Fibroblast of mammary gland (primary cell): ENCODE results near the gene NSFL1C.
A peak's percentile ranks its signal among the peaks of the same experiment; 100 is the strongest.

ENCODE experiments used
- DNase-seq: peaks from one replicate; pipeline ENCODE4 v3.0.0-alpha.2; 2010; ENCODE audit warnings: low read depth
- H3K4me3 ChIP-seq: 2 replicates; pipeline ENCODE4 v1.5.1; 2011; ENCODE audit warnings: low read depth, mild to moderate bottlenecking, low read length, moderate library complexity; ENCODE audit not compliant: control insufficient read depth
- TF ChIP-seq, protein P1 (sequence below): conservative IDR thresholded peaks from 2 replicates; pipeline ENCODE4 v1.5.1; 2011; ENCODE audit warnings: low read depth, low read length, inconsistent platforms; ENCODE audit not compliant: control insufficient read depth, insufficient read depth

NSFL1C gene

DNA sequence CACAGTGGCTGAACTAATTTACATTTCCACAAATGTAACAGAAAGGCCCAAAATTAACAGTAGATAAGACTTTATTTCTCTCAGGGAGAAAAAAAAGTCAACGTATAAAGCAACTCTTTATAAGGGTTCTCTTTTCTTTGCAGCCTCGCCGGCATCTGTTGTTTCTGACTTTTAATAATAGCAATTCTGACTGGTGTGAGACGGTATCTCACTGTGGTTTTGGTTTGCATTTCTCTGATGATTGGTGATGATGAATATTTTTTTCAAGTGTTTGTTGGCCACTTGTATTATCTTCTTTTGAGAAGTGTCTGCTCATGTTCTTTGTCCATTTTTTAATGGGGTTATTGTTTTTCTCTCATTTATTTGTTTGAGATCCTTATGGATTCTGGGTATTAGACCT is 46.6 kb downstream of the NSFL1C start:
- TF ChIP-seq, protein P1, sequence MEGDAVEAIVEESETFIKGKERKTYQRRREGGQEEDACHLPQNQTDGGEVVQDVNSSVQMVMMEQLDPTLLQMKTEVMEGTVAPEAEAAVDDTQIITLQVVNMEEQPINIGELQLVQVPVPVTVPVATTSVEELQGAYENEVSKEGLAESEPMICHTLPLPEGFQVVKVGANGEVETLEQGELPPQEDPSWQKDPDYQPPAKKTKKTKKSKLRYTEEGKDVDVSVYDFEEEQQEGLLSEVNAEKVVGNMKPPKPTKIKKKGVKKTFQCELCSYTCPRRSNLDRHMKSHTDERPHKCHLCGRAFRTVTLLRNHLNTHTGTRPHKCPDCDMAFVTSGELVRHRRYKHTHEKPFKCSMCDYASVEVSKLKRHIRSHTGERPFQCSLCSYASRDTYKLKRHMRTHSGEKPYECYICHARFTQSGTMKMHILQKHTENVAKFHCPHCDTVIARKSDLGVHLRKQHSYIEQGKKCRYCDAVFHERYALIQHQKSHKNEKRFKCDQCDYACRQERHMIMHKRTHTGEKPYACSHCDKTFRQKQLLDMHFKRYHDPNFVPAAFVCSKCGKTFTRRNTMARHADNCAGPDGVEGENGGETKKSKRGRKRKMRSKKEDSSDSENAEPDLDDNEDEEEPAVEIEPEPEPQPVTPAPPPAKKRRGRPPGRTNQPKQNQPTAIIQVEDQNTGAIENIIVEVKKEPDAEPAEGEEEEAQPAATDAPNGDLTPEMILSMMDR = no peak
- DNase-seq = no peak
- H3K4me3 ChIP-seq = no peak overlapping the region

DNA sequence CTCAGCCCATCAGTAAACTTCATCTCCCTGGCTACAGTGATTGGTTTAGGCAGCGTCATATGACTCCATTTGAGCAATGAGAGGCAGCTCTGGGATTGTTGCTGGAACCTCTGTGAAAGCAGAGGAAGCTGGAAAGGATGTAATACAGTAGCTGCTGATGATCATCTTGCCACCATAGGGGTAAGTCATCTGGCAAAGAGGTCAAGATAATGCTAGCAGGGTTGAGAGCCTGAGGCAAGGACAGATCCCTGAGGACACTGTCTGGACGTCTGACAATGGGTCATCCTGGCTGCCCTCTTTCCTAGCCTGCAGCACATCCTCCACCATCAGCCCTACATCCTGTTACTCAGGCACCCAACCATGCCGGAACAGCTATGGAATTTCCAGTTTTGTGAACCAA is 48.3 kb downstream of the NSFL1C start:
- DNase-seq = peak; percentile 87
- no peak overlapping the region for H3K4me3 ChIP-seq
- TF ChIP-seq, protein P1 = no peak

DNA sequence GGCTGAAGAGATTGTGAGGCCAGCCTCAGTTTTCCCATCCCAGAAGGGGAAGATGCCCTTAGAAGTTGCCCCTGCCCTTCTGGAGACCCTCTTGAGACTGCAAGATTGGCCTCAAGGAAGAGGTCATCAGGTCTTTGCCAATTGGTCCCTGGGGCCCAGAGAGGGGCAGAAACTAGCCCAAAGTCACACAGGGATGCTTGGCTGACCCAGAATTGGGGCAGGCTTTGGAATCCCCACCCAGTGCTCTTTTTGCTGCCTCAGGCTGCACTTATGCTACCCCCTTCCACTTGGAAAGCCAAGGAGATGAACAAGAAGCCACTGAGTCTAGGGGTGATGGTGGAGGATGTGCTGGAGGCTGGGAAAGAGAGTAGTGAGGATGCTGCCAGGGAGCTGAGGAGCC is 48.9 kb downstream of the NSFL1C start:
- no peak overlapping the region for H3K4me3 ChIP-seq
- no peak for DNase-seq
- TF ChIP-seq, protein P1 = no peak

DNA sequence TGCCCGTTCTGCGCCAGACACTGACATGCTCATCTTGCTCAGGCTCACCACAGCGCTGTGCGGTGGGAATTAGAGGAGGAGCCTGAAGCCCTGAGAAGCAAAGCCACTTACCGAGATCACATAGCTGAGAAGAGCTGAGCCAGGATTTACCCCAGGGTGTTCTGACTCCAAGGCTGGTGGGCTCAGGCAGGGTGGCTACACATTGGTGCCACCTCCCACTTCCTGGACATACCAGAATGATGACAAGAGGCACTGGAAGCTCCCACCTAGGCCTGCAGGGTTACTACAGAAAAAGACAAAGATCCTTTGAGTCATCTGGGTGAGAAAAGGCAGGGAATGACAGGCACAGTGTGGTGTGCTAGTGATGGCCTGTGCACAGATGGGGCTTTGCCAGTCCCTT is 49.4 kb downstream of the NSFL1C start:
- no peak overlapping the region for H3K4me3 ChIP-seq

DNA sequence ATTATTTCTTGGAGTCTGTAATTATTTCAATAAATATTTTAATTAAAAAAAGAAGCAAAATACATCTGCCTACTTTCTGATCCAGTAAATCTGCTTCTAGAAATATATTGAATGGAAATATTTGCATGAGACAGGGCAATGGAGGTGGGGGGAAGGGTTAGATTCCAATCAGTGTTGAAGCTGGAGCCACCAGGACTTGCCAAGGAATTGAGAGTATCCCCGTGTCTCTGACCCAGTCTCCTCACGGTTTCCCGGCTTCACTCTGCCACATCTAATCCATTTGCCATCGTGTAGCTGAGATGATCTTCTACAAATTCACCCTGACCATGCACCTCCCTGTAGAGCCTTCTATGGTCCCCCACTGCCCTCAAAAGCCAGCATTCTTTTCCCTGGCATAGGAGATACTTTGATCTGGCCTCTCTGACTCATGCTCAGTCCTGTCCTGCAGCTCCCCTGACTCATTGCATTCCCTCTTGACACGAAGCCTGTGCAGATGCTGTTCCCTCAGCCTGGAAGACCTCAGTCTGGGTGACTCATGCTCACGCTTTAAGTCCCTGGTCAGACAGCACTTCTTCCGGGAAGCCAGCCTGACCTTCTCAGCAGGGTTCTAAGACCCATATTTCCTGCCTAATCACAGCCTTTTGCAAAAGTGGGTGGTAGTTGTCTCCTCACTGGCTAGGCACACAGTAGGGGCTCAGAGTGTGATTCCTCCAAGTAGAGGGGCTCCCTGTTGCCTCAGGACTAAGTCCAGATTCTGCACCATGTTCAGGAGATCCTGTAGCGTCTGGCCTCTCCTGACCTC is 50.8 kb downstream of the NSFL1C start:
- H3K4me3 ChIP-seq = no peak overlapping the region
- TF ChIP-seq, protein P1 = no peak
- DNase-seq = peak; percentile 99

More for the DNA sequence above, 49.4 kb downstream of the NSFL1C start:
- TF ChIP-seq, protein P1 = no peak
- peak; percentile 71 for DNase-seq

DNA sequence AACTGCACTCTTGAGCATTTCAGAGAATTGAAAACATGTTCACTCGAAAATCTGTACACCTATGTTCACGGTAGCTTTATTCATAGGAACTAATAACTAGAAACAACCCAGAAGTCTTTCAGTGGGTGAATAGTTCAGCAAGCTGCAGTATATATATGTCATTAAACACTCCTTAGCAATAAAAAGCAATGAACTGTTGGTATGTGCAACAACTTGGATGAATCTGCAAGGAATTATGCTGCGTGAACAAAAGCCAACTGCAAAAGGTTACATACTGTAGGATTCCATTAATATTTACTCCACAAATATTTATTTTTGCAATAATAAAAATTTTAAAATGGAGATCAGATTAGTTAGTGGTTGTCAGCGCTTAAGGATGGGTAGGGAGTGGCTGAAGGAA is 51.7 kb downstream of the NSFL1C start:
- H3K4me3 ChIP-seq = no peak overlapping the region
- TF ChIP-seq, protein P1 = no peak
- no peak for DNase-seq
